GM15510 (cell line): ENCODE measurements around the gene LRRC74A.

ENCODE experiments used
- POLR2A ChIP-seq: IDR thresholded peaks from 3 replicates; pipeline ENCODE4 v1.6.1; 2011; ENCODE audit warnings: borderline replicate concordance; ENCODE audit not compliant: insufficient read length; ENCODE audit errors: extremely low read depth

Gene LRRC74A

DNA sequence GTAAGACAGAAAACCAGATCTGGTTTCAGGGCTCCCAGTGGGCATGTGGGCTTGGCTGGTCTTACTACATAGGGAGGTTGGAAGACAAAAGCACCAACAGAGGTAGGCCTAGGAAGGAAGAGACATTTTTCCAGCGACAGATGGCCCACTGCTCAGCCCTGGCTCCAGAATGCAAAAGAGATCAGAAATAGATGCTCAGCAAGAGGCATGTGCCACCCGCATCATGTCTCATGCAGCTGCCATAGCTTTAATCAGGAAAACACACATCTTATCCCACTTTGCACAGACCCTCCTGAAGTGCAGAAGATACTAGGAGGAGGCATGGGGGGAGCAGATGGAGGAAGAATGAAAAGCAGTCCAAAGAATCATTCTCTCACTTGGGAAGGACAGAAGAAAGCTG lies 39.6 kb upstream of the LRRC74A start:
- TF ChIP-seq POLR2A = no peak

- no peak for TF ChIP-seq POLR2A
These were observed 33.8 kb upstream of the LRRC74A start for GRCh38 chr14:76792422-76792821.

DNA sequence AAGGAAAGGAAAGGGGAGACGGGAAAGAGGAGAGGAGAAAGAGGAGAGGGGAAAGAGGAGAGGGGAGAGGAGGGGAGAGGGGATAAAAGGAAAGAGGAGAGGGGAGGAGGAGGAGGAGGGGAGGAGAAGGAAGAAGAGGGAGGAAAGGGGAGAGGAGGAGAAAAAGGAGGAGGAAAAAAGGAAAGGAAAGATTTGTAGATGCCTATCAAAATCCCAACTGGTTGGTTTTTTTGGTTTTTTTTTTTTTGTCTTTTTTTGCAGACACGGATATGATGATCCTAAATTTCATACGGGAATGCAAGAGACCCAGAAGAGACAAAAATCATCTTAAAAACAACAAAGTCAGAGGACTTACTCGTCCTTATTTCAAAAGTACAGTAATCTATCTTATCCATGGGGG lies 32.9 kb upstream of the LRRC74A start:
- no peak for TF ChIP-seq POLR2A

GRCh38 chr14:76793956-76794355 lies 32.3 kb upstream of the LRRC74A start:
- no peak for TF ChIP-seq POLR2A

GRCh38 chr14:76806446-76806845 lies 19.8 kb upstream of the LRRC74A start:
- TF ChIP-seq POLR2A = no peak

- no peak for TF ChIP-seq POLR2A
These were observed 18.2 kb upstream of the LRRC74A start for GRCh38 chr14:76808011-76808410.

DNA sequence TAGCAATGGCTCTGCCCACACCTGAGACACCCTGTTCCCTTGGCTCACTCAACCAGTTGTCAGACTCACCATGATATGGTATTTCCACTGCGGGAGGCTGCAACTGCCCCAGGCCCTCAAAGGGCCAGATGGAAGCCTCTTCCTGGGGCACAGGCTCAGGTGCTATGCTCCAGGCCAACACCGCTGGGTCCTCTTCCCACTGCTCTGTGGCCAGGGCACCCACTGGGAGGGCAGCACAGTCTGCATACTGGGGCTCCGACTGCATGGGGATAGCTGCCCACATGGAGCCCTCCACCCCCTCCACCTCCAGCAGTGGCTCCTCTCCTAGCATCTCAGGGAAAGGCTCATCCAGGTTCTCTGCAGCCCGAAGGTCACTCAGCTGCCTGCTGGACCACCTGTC lies 17.2 kb upstream of the LRRC74A start:
- no peak for TF ChIP-seq POLR2A

DNA sequence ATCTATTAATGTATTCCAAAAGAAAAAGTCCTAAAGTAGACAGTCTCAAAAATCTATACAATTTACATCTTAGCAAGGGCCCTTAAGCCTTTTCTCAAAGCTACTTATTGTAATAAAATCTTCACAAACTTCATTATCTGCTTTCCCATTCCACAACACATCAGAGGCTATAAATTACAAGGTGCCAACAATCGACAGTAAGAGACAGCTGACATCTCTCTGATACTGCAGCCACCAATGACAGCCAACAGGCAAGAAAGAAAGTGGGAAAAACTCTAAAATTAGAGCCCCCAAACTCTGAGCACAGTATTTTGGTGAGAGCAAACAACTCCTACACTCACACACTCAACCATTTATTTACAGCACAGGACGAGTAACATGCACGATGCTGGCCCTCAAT lies 15.7 kb upstream of the LRRC74A start:
- TF ChIP-seq POLR2A = no peak

DNA sequence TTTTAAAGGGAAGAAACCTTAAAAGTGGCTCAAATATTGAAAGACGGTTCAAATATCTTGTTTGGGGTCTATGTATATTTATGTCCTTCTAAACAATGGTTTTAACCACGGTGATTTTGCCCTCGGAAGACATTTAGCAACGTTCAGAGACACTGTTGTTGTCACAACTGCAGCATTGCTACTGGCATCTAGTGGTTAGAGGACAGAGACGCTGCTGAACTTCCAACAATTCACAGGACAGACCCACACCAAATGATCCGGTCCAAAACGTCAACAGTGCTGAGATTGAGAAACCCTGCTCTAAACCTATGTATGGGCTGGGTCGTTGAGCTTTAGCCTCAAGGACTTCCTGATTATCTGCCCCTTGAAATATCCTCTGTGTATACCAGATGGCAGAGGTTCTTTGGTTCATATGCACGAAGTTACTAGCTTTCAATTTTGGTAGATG lies 15.2 kb upstream of the LRRC74A start:
- TF ChIP-seq POLR2A = no peak

- no peak for TF ChIP-seq POLR2A
These were observed 14.6 kb upstream of the LRRC74A start for GRCh38 chr14:76811561-76811960.

DNA sequence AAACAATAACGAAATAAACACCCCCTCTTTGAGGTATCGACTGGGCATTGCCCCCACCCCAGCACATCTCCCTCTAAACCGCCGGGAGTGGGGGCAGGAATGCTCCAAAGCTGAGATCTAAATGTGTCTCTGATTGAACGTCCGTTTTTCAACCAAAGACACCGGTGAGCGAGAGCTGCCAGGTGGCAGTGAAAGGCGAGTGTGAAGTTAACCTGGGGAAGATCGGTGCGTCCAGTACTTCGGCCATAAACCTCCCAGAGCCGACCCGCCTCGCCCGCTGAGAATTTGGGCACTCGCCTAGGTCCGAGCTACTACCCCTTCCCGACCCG lies 14.2 kb upstream of the LRRC74A start:
- TF ChIP-seq POLR2A = no peak

GRCh38 chr14:76812422-76813383 lies 13.5 kb upstream of the LRRC74A start, which contains the start of gene ANGEL1:
Gene ANGEL1 (minus strand): TSS chr14:76812882. CDS start chr14:76812827, 55 bp downstream.
- peak; percentile 92 for TF ChIP-seq POLR2A

DNA sequence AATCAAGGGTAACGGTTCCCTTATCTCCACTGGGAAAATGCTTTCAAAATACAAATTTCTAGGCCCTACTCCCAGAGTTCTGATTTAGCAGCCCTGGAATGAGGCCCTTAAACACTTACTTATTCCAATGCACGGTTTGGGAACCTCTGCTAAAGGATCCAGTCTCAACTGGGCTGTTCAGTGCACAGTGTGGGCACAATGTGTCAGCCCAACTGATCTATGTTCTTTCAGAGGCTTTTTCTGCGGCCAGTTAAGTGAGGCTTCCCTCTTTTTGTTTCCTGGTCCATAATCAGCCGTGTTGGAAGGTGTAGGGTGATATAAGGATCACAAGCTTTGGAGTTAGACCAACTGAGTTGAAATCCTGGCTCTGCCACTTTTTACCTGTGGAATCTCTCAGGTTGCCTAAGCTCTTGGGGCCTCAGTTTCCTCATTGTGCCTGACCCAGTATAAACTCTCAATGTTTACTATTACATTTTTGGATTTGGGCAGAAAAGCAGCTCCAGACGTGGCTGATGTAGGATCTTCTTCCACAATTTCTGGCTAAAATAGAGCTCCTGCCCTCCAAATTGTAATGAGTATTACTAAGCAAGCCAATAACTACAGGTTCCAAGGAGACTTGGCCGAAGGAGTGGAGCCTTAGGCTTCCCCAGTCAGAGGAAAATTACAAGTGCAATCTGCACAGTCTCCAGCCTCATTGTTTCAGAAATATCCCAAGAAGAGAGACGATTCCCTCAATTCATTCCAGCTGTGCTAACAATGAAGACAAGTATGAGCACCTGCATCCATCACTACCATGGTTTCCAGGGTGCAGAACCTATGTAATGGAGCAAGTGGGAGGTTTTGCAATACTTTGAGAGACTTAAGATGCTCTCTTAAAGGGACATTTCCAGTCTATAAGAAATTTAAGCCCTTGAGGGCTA lies 11.2 kb upstream of the LRRC74A start:
- TF ChIP-seq POLR2A = no peak

GRCh38 chr14:76820700-76821099 lies 5.5 kb upstream of the LRRC74A start:
- no peak for TF ChIP-seq POLR2A

- TF ChIP-seq POLR2A = no peak
These were observed 1.6 kb downstream of the LRRC74A start for GRCh38 chr14:76827696-76828296.
